ENCODE measurements around the gene BBOF1. TPM values are rescaled to one million over a fixed set of nuclear protein-coding genes. Genes with fewer than 3 reads are reported as not detected.
"Not testable (repeated sequence)": the region's sequence is repeated elsewhere in the genome, so short reads cannot be mapped to it uniquely, and the experiment has no call there.

Gene BBOF1
- total and polyA plus RNA-seq, 2 of the 4 experiments (the other 2 are of a cell fraction), result 1.6 TPM

DNA sequence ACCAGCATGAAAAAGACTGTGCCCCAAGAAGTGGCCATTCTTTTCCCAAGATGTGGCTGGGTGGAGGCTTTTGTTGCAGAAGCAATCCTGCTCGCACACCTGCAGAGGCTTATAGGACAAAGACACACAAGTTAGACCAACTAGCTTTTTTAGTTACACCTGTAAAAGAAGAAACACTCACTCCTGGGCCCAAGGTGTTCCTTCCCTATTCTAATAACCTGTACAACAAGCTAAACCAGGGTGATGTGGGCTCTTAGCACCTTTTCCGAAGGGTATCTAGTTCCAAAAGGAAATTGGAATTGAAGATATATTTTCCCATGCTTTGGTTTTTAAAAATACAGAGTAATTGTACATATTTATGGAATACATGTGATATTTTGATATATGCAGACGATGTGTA lies 31.1 kb upstream of the BBOF1 start:
- H2BK20ac ChIP-seq (ENCODE audit: low read depth, low read length), result no peak overlapping the region
- ATAC-seq (ENCODE audit: low read depth) (no peak), DNase-seq (no peak)
- no peak overlapping the region for H3K18ac ChIP-seq (ENCODE audit: low read depth, low read length)
- peaks cover 7% of the 10 kb centered on the region for H3K36me3 ChIP-seq (ENCODE audit: control insufficient read depth, insufficient read depth, low read length)
- no peak overlapping the region for H2BK120ac ChIP-seq (ENCODE audit: low read depth, low read length)
- H3K79me1 ChIP-seq (ENCODE audit: low read depth in 1 of 2, low read length in 2 of 2), result no peaks in the 10 kb centered on the region
- ChIA-PET POLR2A (ENCODE audit: unreplicated experiment) (no interaction called here), CTCF (interaction anchor here (0.5 kb wide), 1 partner anchor 169 kb away, joined by 3 read pairs; no protein-coding TSS in a partner anchor)
- WGBS, 2 experiments (ENCODE audit: extremely low coverage in 2 of 2, insufficient read length in 1 of 2), result no CpG with 5 or more reads among the region's 3 CpGs
- H3K4me1 ChIP-seq (ENCODE audit: control insufficient read depth, insufficient read depth, low read length), result no peaks in the 10 kb centered on the region
- H2AK9ac ChIP-seq (replicated peaks; ENCODE audit: low read depth, low read length, poor library complexity), result no peak overlapping the region
- H3K9ac ChIP-seq (ENCODE audit: low read depth, low read length), result no peak overlapping the region
- no peak overlapping the region for H2BK5ac ChIP-seq (ENCODE audit: low read depth, low read length, poor library complexity, severe bottlenecking)
- dilution Hi-C loops (cut with HindIII; ENCODE audit: low sequenced_read_pairs, unreplicated experiment) (no loop called here), in situ Hi-C loops (cut with MboI; ENCODE audit: low sequenced_read_pairs) (no loop called here), intact Hi-C loops (cut with micrococcal nuclease) (no loop called here)
- H4K5ac ChIP-seq (ENCODE audit: low read depth, low read length), result no peak overlapping the region
- no peak for TF ChIP-seq RFX5 (IDR thresholded peaks at IDR 0.05; ENCODE audit: low read depth, low read length)
- no peak for TF ChIP-seq MAFK (IDR thresholded peaks at IDR 0.05; ENCODE audit: low read depth, low read length)
- TF ChIP-seq BHLHE40 (IDR thresholded peaks at IDR 0.05; ENCODE audit: low read depth, low read length), result no peak
- TF ChIP-seq, protein P1, sequence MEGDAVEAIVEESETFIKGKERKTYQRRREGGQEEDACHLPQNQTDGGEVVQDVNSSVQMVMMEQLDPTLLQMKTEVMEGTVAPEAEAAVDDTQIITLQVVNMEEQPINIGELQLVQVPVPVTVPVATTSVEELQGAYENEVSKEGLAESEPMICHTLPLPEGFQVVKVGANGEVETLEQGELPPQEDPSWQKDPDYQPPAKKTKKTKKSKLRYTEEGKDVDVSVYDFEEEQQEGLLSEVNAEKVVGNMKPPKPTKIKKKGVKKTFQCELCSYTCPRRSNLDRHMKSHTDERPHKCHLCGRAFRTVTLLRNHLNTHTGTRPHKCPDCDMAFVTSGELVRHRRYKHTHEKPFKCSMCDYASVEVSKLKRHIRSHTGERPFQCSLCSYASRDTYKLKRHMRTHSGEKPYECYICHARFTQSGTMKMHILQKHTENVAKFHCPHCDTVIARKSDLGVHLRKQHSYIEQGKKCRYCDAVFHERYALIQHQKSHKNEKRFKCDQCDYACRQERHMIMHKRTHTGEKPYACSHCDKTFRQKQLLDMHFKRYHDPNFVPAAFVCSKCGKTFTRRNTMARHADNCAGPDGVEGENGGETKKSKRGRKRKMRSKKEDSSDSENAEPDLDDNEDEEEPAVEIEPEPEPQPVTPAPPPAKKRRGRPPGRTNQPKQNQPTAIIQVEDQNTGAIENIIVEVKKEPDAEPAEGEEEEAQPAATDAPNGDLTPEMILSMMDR (conservative IDR thresholded peaks at IDR 0.05; ENCODE audit: low read depth, low read length), result no peak
- TF ChIP-seq MXI1 (IDR thresholded peaks at IDR 0.05; ENCODE audit: borderline replicate concordance, low read depth, low read length), result no peak
- TF ChIP-seq FOS (IDR thresholded peaks at IDR 0.05; ENCODE audit: low read depth, low read length), result no peak
- TF ChIP-seq RAD21 (IDR thresholded peaks at IDR 0.05; ENCODE audit: low read length), result no peak
- TF ChIP-seq RCOR1 (IDR thresholded peaks at IDR 0.05; ENCODE audit: insufficient replicate concordance, low read length), result no peak
- no peak for TF ChIP-seq NFE2L2 (IDR thresholded peaks at IDR 0.05; ENCODE audit: low read depth, low read length)
- no peaks in the 10 kb centered on the region for H3K27me3 ChIP-seq (ENCODE audit: control insufficient read depth, insufficient read depth, low read length)
- H3K23ac ChIP-seq (ENCODE audit: low read depth, low read length), result no peak overlapping the region
- H2AFZ ChIP-seq (replicated peaks; ENCODE audit: low read length, poor library complexity), result no peak overlapping the region
- no peak overlapping the region for H3K4ac ChIP-seq (ENCODE audit: low read depth, low read length)
- no peak overlapping the region for H2AK5ac ChIP-seq (ENCODE audit: low read depth, low read length)
- no peak overlapping the region for H2BK15ac ChIP-seq (ENCODE audit: low read depth, low read length)
- H3K14ac ChIP-seq (replicated peaks; ENCODE audit: low read depth, low read length), result no peak overlapping the region
- H3K4me2 ChIP-seq (ENCODE audit: low read depth, low read length), result no peak overlapping the region
- no peaks in the 10 kb centered on the region for H4K20me1 ChIP-seq (ENCODE audit: insufficient read depth, low read length)
- peaks cover 3% of the 10 kb centered on the region; the same call in 1 of the 2 replicates for H3K9me1 ChIP-seq (ENCODE audit: insufficient read depth, low read length)
- BruUV-seq (replicated peaks), result no TSS peak
- H3K27ac ChIP-seq (ENCODE audit: insufficient read depth, low read length), result no peak overlapping the region
- H4K8ac ChIP-seq (ENCODE audit: low read depth in 2 of 2, low read length in 2 of 2), result no peak overlapping the region
- H3K4me3 ChIP-seq (ENCODE audit: insufficient read depth, low read depth, low read length), result no peak overlapping the region
- no peak overlapping the region for H4K91ac ChIP-seq (ENCODE audit: insufficient read depth, low read depth, low read length)
- H3K9me3 ChIP-seq (ENCODE audit: control insufficient read depth, insufficient read depth, low read length), result no peaks in the 10 kb centered on the region
- H3K56ac ChIP-seq (ENCODE audit: extremely low read depth, insufficient read depth, low read length), result no peak overlapping the region

DNA sequence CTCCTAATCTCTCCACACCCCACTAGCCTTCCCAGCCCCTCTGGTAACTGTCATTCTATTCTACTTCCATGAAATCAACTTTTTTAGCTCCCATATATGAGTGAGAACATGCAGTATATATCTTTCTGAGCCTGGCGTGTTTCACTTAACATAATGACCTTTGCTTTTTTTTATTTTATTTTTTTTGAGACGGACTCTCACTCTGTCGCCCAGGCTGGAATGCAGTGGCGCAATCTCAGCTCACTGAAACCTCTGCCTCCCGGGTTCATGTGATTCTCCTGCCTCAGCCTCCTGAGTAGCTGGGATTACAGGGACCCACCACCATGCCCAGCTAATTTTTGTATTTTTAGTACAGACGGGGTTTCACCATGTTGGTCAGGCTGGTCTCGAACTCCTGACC lies 30.5 kb upstream of the BBOF1 start:
- H3K4ac ChIP-seq (ENCODE audit: low read depth, low read length); H3K18ac ChIP-seq (ENCODE audit: low read depth, low read length); H2AK5ac ChIP-seq (ENCODE audit: low read depth, low read length); H2BK15ac ChIP-seq (ENCODE audit: low read depth, low read length); BruUV-seq (replicated peaks); H3K4me2 ChIP-seq (ENCODE audit: low read depth, low read length); H3K4me1 ChIP-seq (ENCODE audit: control insufficient read depth, insufficient read depth, low read length); intact Hi-C loops (cut with micrococcal nuclease); in situ Hi-C loops (cut with MboI; ENCODE audit: low sequenced_read_pairs); H4K20me1 ChIP-seq (ENCODE audit: insufficient read depth, low read length); H4K91ac ChIP-seq (ENCODE audit: insufficient read depth, low read depth, low read length); H2BK120ac ChIP-seq (ENCODE audit: low read depth, low read length); H4K5ac ChIP-seq (ENCODE audit: low read depth, low read length); H2BK20ac ChIP-seq (ENCODE audit: low read depth, low read length); H3K27ac ChIP-seq (ENCODE audit: insufficient read depth, low read length); DNase-seq; H2AK9ac ChIP-seq (replicated peaks; ENCODE audit: low read depth, low read length, poor library complexity); H2BK5ac ChIP-seq (ENCODE audit: low read depth, low read length, poor library complexity, severe bottlenecking); dilution Hi-C loops (cut with HindIII; ENCODE audit: low sequenced_read_pairs, unreplicated experiment); H3K23ac ChIP-seq (ENCODE audit: low read depth, low read length); H4K8ac ChIP-seq (ENCODE audit: low read depth in 2 of 2, low read length in 2 of 2); ATAC-seq (ENCODE audit: low read depth); H3K27me3 ChIP-seq (ENCODE audit: control insufficient read depth, insufficient read depth, low read length); H3K36me3 ChIP-seq (ENCODE audit: control insufficient read depth, insufficient read depth, low read length); H3K9me1 ChIP-seq (ENCODE audit: insufficient read depth, low read length); H2AFZ ChIP-seq (replicated peaks; ENCODE audit: low read length, poor library complexity); H3K9me3 ChIP-seq (ENCODE audit: control insufficient read depth, insufficient read depth, low read length); POLR2A ChIA-PET (ENCODE audit: unreplicated experiment); H3K79me1 ChIP-seq (ENCODE audit: low read depth in 1 of 2, low read length in 2 of 2); H3K9ac ChIP-seq (ENCODE audit: low read depth, low read length); H3K56ac ChIP-seq (ENCODE audit: extremely low read depth, insufficient read depth, low read length); H3K14ac ChIP-seq (replicated peaks; ENCODE audit: low read depth, low read length); H3K4me3 ChIP-seq (ENCODE audit: insufficient read depth, low read depth, low read length): not testable (repeated sequence)
- WGBS, 2 experiments (ENCODE audit: extremely low coverage in 2 of 2, insufficient read length in 1 of 2), result no CpG with 5 or more reads among the region's 7 CpGs
- CTCF ChIA-PET, result interaction anchor here (0.5 kb wide), 1 partner anchor 169 kb away, joined by 3 read pairs; no protein-coding TSS in a partner anchor
